HepG2 (cell line): Measurements from ENCODE around the gene MFSD8. TPM values are rescaled to one million over a fixed set of nuclear protein-coding genes. Genes with fewer than 3 reads are reported as not detected.
A peak's percentile ranks its signal among the peaks of the same experiment; 100 is the strongest.

ENCODE experiments used
- ATF1 ChIP-seq: IDR thresholded peaks from 2 replicates; pipeline ENCODE4 v1.6.1; 2016; ENCODE audit warnings: mild to moderate bottlenecking, control low read depth
- ETV5 ChIP-seq: IDR thresholded peaks from 2 replicates; pipeline ENCODE4 v1.6.1; 2018; ENCODE audit warnings: missing biosample characterization, missing genetic modification reagents, inconsistent platforms, borderline replicate concordance
- EZH2 ChIP-seq: conservative IDR thresholded peaks from 2 replicates; pipeline ENCODE4 v1.6.1; 2012; ENCODE audit warnings: mild to moderate bottlenecking, low read depth, low read length, moderate library complexity
- GFI1 ChIP-seq: sonication (generic); formaldehyde crosslinking; IDR thresholded peaks from 2 replicates; pipeline ENCODE4 v1.5.0; 2020; ENCODE audit warnings: missing genetic modification reagents, mild to moderate bottlenecking, borderline replicate concordance
- HOXD1 ChIP-seq: sonication (generic); formaldehyde crosslinking; IDR thresholded peaks from 2 replicates; pipeline ENCODE4 v1.5.0; 2020; ENCODE audit warnings: missing genetic modification reagents
- KLF11 ChIP-seq: IDR thresholded peaks from 2 replicates; pipeline ENCODE4 v1.6.1; 2016; ENCODE audit warnings: missing compliant biosample characterization
- MAFG ChIP-seq: sonication (generic); formaldehyde crosslinking; IDR thresholded peaks from 2 replicates; pipeline ENCODE4 v1.5.1; 2020; ENCODE audit warnings: mild to moderate bottlenecking, missing genetic modification reagents
- RAD51 ChIP-seq: fragments of 450-650 bp; IDR thresholded peaks from 2 replicates; pipeline ENCODE4 v1.6.1; 2016; ENCODE audit warnings: borderline replicate concordance
- SPEN ChIP-seq: sonication (generic); formaldehyde crosslinking; IDR thresholded peaks from 2 replicates; pipeline ENCODE4 v1.5.1; 2020; ENCODE audit warnings: low read depth, mild to moderate bottlenecking, missing genetic modification reagents
- TP53 ChIP-seq: sonication (generic); formaldehyde crosslinking; conservative IDR thresholded peaks from 2 replicates; pipeline ENCODE4 v1.4.0; 2020; ENCODE audit warnings: missing genetic modification reagents
- ZFX ChIP-seq: sonication (generic); formaldehyde crosslinking; IDR thresholded peaks from 2 replicates; pipeline ENCODE4 v1.4.0; 2020; ENCODE audit warnings: mild to moderate bottlenecking, low read depth, missing genetic modification reagents, moderate library complexity
- ZNF142 ChIP-seq: sonication (generic); formaldehyde crosslinking; IDR thresholded peaks from 2 replicates; pipeline ENCODE4 v1.4.0; 2020; ENCODE audit warnings: missing genetic modification reagents
- ZNF383 ChIP-seq: sonication (generic); formaldehyde crosslinking; IDR thresholded peaks from 2 replicates; pipeline ENCODE4 v1.4.0; 2020; ENCODE audit warnings: missing genetic modification reagents, mild to moderate bottlenecking, borderline replicate concordance
- ZNF75D ChIP-seq: sonication (generic); formaldehyde crosslinking; IDR thresholded peaks from 2 replicates; pipeline ENCODE4 v1.8.1; 2023; ENCODE audit warnings: missing genetic modification reagents, mild to moderate bottlenecking, borderline replicate concordance
- ZNF773 ChIP-seq: sonication (generic); formaldehyde crosslinking; IDR thresholded peaks from 2 replicates; pipeline ENCODE4 v1.4.0; 2020; ENCODE audit warnings: missing genetic modification reagents, borderline replicate concordance
- ZNF782 ChIP-seq: sonication (generic); formaldehyde crosslinking; IDR thresholded peaks from 2 replicates; pipeline ENCODE4 v1.4.0; 2020; ENCODE audit warnings: missing genetic modification reagents, mild to moderate bottlenecking, borderline replicate concordance
- ZSCAN9 ChIP-seq: IDR thresholded peaks from 2 replicates; pipeline ENCODE4 v1.6.1; 2016; ENCODE audit warnings: borderline replicate concordance
- ZUFSP ChIP-seq: sonication (generic); formaldehyde crosslinking; IDR thresholded peaks from 2 replicates; pipeline ENCODE4 v1.9.0; 2021; ENCODE audit warnings: missing genetic modification reagents, mild to moderate bottlenecking, borderline replicate concordance
- polyA plus RNA-seq, 8 experiments: library from polyadenylated mRNA; depleted of rRNA in 3 of 8; stranded (reverse) in 7 of 8; unstranded in 1 of 8; fragments of >200 nt; fragmentation: Illumina TruSeq in 4 of 8; extraction: Trizol in 4 of 8; gene quantifications; 2 replicates each; pipeline versions ENCODE4 v1.2.1 to v1.2.3, GENCODE V29; 2011 to 2016; ENCODE audit warnings: low read depth in 4 of 8, missing spikeins in 1 of 8, mixed read lengths in 1 of 8; ENCODE audit not compliant: insufficient read depth in 1 of 8
- total RNA-seq, 5 experiments: library from RNA; depleted of rRNA; stranded (reverse); fragments of >200 nt; fragmentation: Illumina TruSeq; extraction: Trizol; gene quantifications; 2 replicates each; pipeline ENCODE4 v1.2.3, GENCODE V29; 2016; ENCODE audit warnings: low read depth in 1 of 5
- TF ChIP-seq, protein P1 (sequence below): sonication (generic); formaldehyde crosslinking; IDR thresholded peaks from 2 replicates; pipeline ENCODE4 v1.5.1; 2020; ENCODE audit warnings: mild to moderate bottlenecking, missing genetic modification reagents, borderline replicate concordance

Gene MFSD8
- total and polyA plus RNA-seq, 2 of the 13 experiments (the other 11 are each of a cell fraction or from before 2014, with no cell fraction given), result 24.8 to 25.5 TPM

DNA sequence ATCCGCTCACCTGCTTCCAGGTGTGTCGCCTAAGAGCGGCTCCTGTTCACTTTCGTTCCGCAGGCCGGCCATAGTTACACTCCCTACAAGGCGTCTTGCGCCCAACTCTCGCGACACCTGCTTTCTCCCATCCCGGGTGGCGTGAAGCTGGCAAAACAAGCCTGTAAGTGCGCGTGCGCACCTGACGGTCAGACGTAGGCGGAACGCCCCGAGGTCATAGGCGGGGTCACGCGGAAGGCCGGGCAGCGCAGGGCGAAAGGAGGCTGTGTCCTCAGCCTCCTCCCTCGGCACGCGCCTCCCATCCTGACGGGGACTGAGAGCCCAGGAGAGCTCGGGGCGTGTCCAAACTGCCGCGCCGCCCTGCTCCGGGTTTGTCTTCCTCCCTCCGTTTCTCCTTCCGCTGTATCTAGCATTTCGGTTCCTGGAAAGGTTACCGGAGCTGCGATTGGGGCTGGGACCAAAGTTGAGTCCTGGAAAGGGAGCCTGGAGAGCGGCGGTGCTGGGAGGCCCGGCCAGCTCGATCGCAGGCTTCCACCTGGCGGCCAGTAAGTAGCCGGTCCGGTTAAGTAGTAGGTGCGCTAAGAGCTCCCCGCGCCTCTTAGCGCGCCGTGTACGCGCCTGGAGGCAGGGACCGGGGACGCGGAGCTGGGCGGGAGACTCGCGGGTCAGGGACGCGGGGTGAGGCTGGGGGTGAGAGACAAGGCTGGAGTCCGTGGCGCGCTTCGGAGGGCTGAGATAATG is at the start of gene MFSD8, which contains the start of gene ABHD18 (continued):
- peak; percentile 34 for TF ChIP-seq ZNF142 (CRISPR knock-in tag)
- no peak; the same call in 1 of the 2 replicates for TF ChIP-seq HOXD1 (CRISPR knock-in tag)
- TF ChIP-seq KLF11 (CRISPR knock-in tag), result peak; percentile 28; the same call in 1 of the 2 replicates
- no peak for TF ChIP-seq ZNF773
- TF ChIP-seq EZH2, result no peak
- TF ChIP-seq, protein P1, sequence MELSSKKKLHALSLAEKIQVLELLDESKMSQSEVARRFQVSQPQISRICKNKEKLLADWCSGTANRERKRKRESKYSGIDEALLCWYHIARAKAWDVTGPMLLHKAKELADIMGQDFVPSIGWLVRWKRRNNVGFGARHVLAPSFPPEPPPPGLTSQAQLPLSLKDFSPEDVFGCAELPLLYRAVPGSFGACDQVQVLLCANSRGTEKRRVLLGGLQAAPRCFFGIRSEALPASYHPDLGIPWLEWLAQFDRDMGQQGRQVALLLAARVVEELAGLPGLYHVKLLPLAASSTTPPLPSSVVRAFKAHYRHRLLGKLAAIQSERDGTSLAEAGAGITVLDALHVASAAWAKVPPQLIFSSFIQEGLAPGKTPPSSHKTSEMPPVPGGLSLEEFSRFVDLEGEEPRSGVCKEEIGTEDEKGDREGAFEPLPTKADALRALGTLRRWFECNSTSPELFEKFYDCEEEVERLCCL (CRISPR knock-in tag), result peak; percentile 18; the same call in 1 of the 2 replicates
- TF ChIP-seq TP53 (CRISPR knock-in tag), result no peak
- no peak for TF ChIP-seq ZUFSP (CRISPR knock-in tag)
- peak; percentile 33; the same call in 1 of the 2 replicates for TF ChIP-seq ZSCAN9 (CRISPR knock-in tag)
- TF ChIP-seq ZNF782 (CRISPR knock-in tag), result peak; percentile 7; the same call in 1 of the 2 replicates
- peak; percentile 62; the same call in 1 of the 2 replicates for TF ChIP-seq ETV5 (CRISPR knock-in tag)
- TF ChIP-seq SPEN, result no peak
- TF ChIP-seq MAFG (CRISPR knock-in tag), result no peak
- TF ChIP-seq RAD51, result 0 out of 2 replicates have a peak, but pooled peaks have one; percentile 13
- TF ChIP-seq ATF1 (CRISPR knock-in tag), result no peak
- no peak for TF ChIP-seq ZNF75D (CRISPR knock-in tag)
- no peak for TF ChIP-seq GFI1 (CRISPR knock-in tag)
- peak; percentile 55 for TF ChIP-seq ZFX
- no peak for TF ChIP-seq ZNF383 (CRISPR knock-in tag)
